ENCODE results near the gene RNASE1. TPM values are rescaled to one million over a fixed set of nuclear protein-coding genes. Genes with fewer than 3 reads are reported as not detected.
"Not testable (repeated sequence)": the region's sequence is repeated elsewhere in the genome, so short reads cannot be mapped to it uniquely, and the experiment has no call there.

RNASE1 gene
- total RNA-seq, 1 donor from 2014 or later, result not detected

DNA sequence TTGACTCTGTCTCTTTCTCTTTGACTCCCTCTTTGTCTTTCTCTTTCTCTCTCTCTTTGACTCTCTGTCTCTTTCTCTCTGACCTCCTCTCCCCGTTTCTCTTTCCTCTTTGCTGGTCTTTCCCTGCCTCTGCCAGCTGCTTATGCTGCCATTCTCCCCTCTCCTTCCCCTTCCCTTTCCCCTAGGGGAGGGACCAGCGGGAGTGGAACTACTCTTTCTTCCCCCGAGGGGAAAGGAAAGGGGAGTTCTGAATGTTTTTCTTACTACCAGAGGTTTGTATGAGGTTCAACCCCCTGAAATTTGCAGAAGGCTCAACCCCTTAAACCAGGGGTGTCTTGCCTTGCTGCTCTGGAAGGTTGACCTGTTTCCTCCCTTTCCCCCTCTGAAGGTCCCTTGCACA is 24.7 kb upstream of the RNASE1 start:
- H3K4me3 Mint-ChIP-seq, result no peak overlapping the region
- H3K27me3 Mint-ChIP-seq (ENCODE audit: insufficient read depth, low read depth), result no peaks in the 10 kb centered on the region
- Histone ChIP-seq H3K4me1 (peaks cover 15% of the 10 kb centered on the region), H3K79me2 (ENCODE audit: low read depth) (peaks cover 12% of the 10 kb centered on the region), H3K9me3 (ENCODE audit: low read depth) (no peaks in the 10 kb centered on the region), H3K4me3 (peak overlapping the region; percentile 59), H3K4me2 (peak overlapping the region; percentile 72), H3K27ac (no peak overlapping the region), H3K36me3 (peaks cover under 1% of the 10 kb centered on the region), H3K9ac (no peak overlapping the region), H2AFZ (replicated peaks) (peak overlapping the region; percentile 49), H3K27me3 (no peaks in the 10 kb centered on the region), H3F3A (ENCODE audit: low read depth) (peaks cover 8% of the 10 kb centered on the region), H4K20me1 (ENCODE audit: low read depth) (no peaks in the 10 kb centered on the region)
- H3K9me3 Mint-ChIP-seq, result peaks cover 9% of the 10 kb centered on the region
- peak; percentile 24 for DNase-seq (ENCODE audit: low spot score)
- peaks cover 2% of the 10 kb centered on the region for H3K36me3 Mint-ChIP-seq
- no peaks in the 10 kb centered on the region for H3K4me1 Mint-ChIP-seq
- H3K27ac Mint-ChIP-seq, result no peak overlapping the region
- TF ChIP-seq EZH2 (IDR thresholded peaks at IDR 0.05) (no peak), CTCF (IDR thresholded peaks at IDR 0.05) (no peak), EZH2phosphoT487 (IDR thresholded peaks at IDR 0.05) (no peak)

GRCh38 chr14:20826666-20827065 is 24.0 kb upstream of the RNASE1 start:
- not testable (repeated sequence) for DNase-seq (ENCODE audit: low spot score); H3K9ac ChIP-seq; H3K9me3 ChIP-seq (ENCODE audit: low read depth); H3K27ac ChIP-seq; H3K27me3 ChIP-seq; H4K20me1 ChIP-seq (ENCODE audit: low read depth); H3K27me3 Mint-ChIP-seq (ENCODE audit: insufficient read depth, low read depth); H3K27ac Mint-ChIP-seq; H3K36me3 ChIP-seq; H3K4me1 Mint-ChIP-seq; H3K4me3 Mint-ChIP-seq; H3K36me3 Mint-ChIP-seq; H3K9me3 Mint-ChIP-seq
- Histone ChIP-seq H3K79me2 (ENCODE audit: low read depth) (peaks cover 12% of the 10 kb centered on the region), H3K4me3 (peak overlapping the region; percentile 59), H3F3A (ENCODE audit: low read depth) (peaks cover 11% of the 10 kb centered on the region), H3K4me2 (peak overlapping the region; percentile 72), H3K4me1 (peaks cover 19% of the 10 kb centered on the region), H2AFZ (replicated peaks) (peak overlapping the region; percentile 49)

GRCh38 chr14:20823859-20824258 is 21.2 kb upstream of the RNASE1 start:
- Histone ChIP-seq H3K9ac (no peak overlapping the region), H2AFZ (replicated peaks) (no peak overlapping the region), H3K4me2 (no peak overlapping the region), H3K36me3 (peaks cover 5% of the 10 kb centered on the region), H3K4me1 (peaks cover 31% of the 10 kb centered on the region), H3F3A (ENCODE audit: low read depth) (peaks cover 30% of the 10 kb centered on the region), H3K27me3 (no peaks in the 10 kb centered on the region), H3K9me3 (ENCODE audit: low read depth) (no peaks in the 10 kb centered on the region), H3K4me3 (no peak overlapping the region), H4K20me1 (ENCODE audit: low read depth) (no peaks in the 10 kb centered on the region), H3K79me2 (ENCODE audit: low read depth) (peaks cover 12% of the 10 kb centered on the region), H3K27ac (no peak overlapping the region)
- DNase-seq (ENCODE audit: low spot score), result no peak
- H3K36me3 Mint-ChIP-seq, result peaks cover 2% of the 10 kb centered on the region
- H3K27me3 Mint-ChIP-seq (ENCODE audit: insufficient read depth, low read depth), result no peaks in the 10 kb centered on the region
- peaks cover 11% of the 10 kb centered on the region for H3K9me3 Mint-ChIP-seq
- TF ChIP-seq CTCF (IDR thresholded peaks at IDR 0.05) (no peak), EZH2 (IDR thresholded peaks at IDR 0.05) (no peak), EZH2phosphoT487 (IDR thresholded peaks at IDR 0.05) (no peak)
- H3K27ac Mint-ChIP-seq, result no peak overlapping the region
- H3K4me1 Mint-ChIP-seq, result peaks cover 5% of the 10 kb centered on the region
- H3K4me3 Mint-ChIP-seq, result no peak overlapping the region

- Histone ChIP-seq H3K4me1 (peaks cover 27% of the 10 kb centered on the region), H3F3A (ENCODE audit: low read depth) (peaks cover 22% of the 10 kb centered on the region)
- not testable (repeated sequence) for H3K9me3 Mint-ChIP-seq; H3K4me1 Mint-ChIP-seq; H3K4me3 Mint-ChIP-seq; H3K27me3 Mint-ChIP-seq (ENCODE audit: insufficient read depth, low read depth); H3K9me3 ChIP-seq (ENCODE audit: low read depth); DNase-seq (ENCODE audit: low spot score); H2AFZ ChIP-seq (replicated peaks); H4K20me1 ChIP-seq (ENCODE audit: low read depth); H3K4me3 ChIP-seq; H3K36me3 ChIP-seq; H3K27ac ChIP-seq; H3K9ac ChIP-seq; H3K79me2 ChIP-seq (ENCODE audit: low read depth); H3K4me2 ChIP-seq; H3K36me3 Mint-ChIP-seq; H3K27me3 ChIP-seq
- H3K27ac Mint-ChIP-seq, result peak overlapping the region; percentile 14
Measured at GRCh38 chr14:20821521-20822108, 19.0 kb upstream of the RNASE1 start.
